ENCODE results near the gene GRK5.

GRK5 gene

GRCh38 chr10:119352807-119353206 is 145.4 kb downstream of the GRK5 start:
- no peak overlapping the region for H3K4me3 ChIP-seq (ENCODE audit: low read depth, low read length)
- no peak overlapping the region for H3K27ac ChIP-seq (ENCODE audit: low read depth, low read length)
- peaks cover 22% of the 10 kb centered on the region for H3K9me3 ChIP-seq (ENCODE audit: control insufficient read depth, insufficient read depth, low read length)
- H3K27me3 ChIP-seq (ENCODE audit: control insufficient read depth, insufficient read depth, low read length) = no peaks in the 10 kb centered on the region
- H3K4me1 ChIP-seq (ENCODE audit: control insufficient read depth, insufficient read depth, low read length) = no peaks in the 10 kb centered on the region
- no peaks in the 10 kb centered on the region for H3K36me3 ChIP-seq (ENCODE audit: control insufficient read depth, insufficient read depth, low read length)
- H3K9ac ChIP-seq (ENCODE audit: low read depth, low read length) = no peak overlapping the region

DNA sequence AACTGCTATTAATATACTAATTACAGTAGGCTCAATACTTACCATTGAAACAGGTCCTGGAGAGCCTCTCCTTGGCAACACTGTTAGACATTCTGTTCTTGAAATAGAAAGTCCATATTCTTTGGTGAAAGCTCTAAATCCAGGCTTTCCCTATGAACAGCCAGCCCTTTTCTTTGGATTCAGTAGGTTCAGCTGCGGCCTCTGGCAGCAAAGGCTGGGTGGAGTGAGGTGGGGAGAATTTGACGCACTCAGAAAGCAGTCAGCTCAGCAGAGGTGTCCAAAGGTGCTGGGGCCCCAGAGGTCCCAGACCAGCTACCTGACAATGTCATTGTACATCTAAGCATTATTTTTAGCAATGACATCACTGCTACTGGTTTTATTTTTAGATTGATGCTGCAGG is 146.1 kb downstream of the GRK5 start:
- Histone ChIP-seq H3K9me3 (ENCODE audit: control insufficient read depth, insufficient read depth, low read length) (peaks cover 22% of the 10 kb centered on the region), H3K36me3 (ENCODE audit: control insufficient read depth, insufficient read depth, low read length) (no peaks in the 10 kb centered on the region), H3K4me1 (ENCODE audit: control insufficient read depth, insufficient read depth, low read length) (no peaks in the 10 kb centered on the region), H3K4me3 (ENCODE audit: low read depth, low read length) (no peak overlapping the region), H3K9ac (ENCODE audit: low read depth, low read length) (no peak overlapping the region), H3K27me3 (ENCODE audit: control insufficient read depth, insufficient read depth, low read length) (no peaks in the 10 kb centered on the region), H3K27ac (ENCODE audit: low read depth, low read length) (no peak overlapping the region)

- H3K9me3 ChIP-seq (ENCODE audit: control insufficient read depth, insufficient read depth, low read length) = peaks cover 22% of the 10 kb centered on the region
Measured at GRCh38 chr10:119355930-119356329, 148.6 kb downstream of the GRK5 start.

DNA sequence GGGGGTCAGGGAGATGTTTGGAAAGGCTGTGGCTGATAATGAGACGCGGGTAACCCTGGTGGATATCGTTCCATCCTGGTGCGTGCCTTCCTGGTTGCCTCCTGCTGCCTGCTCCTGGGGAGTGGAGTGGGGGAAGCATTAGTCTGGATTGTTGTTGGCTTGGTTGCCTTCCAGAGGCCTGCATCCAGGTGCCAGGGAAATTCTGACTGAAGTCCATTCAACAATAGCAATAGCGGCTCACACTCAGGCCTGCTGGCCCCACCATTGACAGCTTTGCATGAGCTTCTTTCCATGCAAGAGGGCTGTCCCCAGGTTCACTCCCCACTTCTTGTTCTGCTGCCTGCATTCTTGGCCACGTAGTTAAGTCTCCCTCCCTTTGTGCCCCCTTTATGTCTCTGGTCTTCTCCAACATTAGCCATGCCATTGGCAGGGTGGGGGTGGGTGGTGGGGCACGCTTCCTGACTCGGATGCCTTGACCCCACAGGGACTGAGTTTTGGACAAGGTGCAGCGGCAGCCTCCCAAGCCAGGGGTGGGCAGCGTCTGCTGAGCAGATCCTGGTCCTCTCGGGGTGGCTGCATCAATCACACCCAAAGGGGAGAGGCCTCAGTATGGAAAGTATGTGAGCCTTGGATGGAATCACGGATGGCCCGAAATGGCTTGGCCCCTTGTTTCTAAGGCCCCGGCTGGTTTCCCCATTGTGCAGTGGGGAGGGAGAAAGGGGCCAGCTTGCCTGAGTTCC is 150.2 kb downstream of the GRK5 start:
- Histone ChIP-seq H3K9ac (ENCODE audit: low read depth, low read length) (no peak overlapping the region), H3K27me3 (ENCODE audit: control insufficient read depth, insufficient read depth, low read length) (no peaks in the 10 kb centered on the region), H3K9me3 (ENCODE audit: control insufficient read depth, insufficient read depth, low read length) (peaks cover 16% of the 10 kb centered on the region; the same call in 1 of the 2 replicates), H3K36me3 (ENCODE audit: control insufficient read depth, insufficient read depth, low read length) (no peaks in the 10 kb centered on the region), H3K27ac (ENCODE audit: low read depth, low read length) (no peak overlapping the region), H3K4me1 (ENCODE audit: control insufficient read depth, insufficient read depth, low read length) (no peaks in the 10 kb centered on the region), H3K4me3 (ENCODE audit: low read depth, low read length) (no peak overlapping the region)

More at GRCh38 chr10:119355930-119356329, 148.6 kb downstream of the GRK5 start:
- no peaks in the 10 kb centered on the region for H3K36me3 ChIP-seq (ENCODE audit: control insufficient read depth, insufficient read depth, low read length)
- no peaks in the 10 kb centered on the region for H3K4me1 ChIP-seq (ENCODE audit: control insufficient read depth, insufficient read depth, low read length)
- H3K27me3 ChIP-seq (ENCODE audit: control insufficient read depth, insufficient read depth, low read length) = no peaks in the 10 kb centered on the region
- H3K9ac ChIP-seq (ENCODE audit: low read depth, low read length) = no peak overlapping the region
- no peak overlapping the region for H3K27ac ChIP-seq (ENCODE audit: low read depth, low read length)
- no peak overlapping the region for H3K4me3 ChIP-seq (ENCODE audit: low read depth, low read length)

DNA sequence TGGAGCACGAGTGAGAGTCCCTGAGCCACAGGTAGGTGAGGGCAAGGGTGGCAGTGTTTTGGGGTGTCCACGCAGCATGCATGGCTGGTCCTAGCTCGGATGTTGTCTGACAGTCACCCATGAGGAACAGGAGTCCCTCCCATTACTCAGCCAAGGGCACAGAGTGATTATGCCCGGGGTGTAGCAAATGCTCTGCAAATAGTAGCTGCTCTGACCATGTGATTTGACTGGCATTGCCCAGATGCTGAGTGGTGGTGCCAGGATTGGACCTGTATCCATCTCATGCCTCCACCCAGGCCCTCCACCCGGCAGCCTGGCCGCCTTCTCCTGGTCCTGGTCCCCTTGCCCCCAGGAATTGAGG is 150.8 kb downstream of the GRK5 start:
- no peaks in the 10 kb centered on the region for H3K27me3 ChIP-seq (ENCODE audit: control insufficient read depth, insufficient read depth, low read length)

DNA sequence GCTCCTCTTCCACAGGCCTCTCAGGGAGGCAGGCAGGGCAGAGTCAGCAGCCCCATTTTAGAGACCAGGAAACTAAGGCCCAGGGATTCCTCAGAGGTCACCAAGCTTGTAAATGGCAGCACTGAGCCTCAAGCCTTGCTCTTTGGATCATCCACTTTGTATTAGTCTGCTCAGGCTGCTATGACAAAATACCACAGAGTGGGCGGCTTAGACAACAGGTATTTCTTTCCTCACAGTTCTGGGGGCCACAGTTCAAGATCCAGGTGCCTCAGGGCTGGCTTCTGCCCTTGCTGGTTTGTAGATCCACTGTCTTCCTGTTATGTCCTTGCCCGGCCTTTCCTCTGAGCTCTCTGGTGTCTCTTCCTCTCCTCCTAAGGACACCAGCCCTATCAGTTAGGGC is 151.2 kb downstream of the GRK5 start:
- no peaks in the 10 kb centered on the region for H3K4me1 ChIP-seq (ENCODE audit: control insufficient read depth, insufficient read depth, low read length)
- H3K36me3 ChIP-seq (ENCODE audit: control insufficient read depth, insufficient read depth, low read length) = no peaks in the 10 kb centered on the region
- H3K9ac ChIP-seq (ENCODE audit: low read depth, low read length) = no peak overlapping the region
- no peaks in the 10 kb centered on the region for H3K27me3 ChIP-seq (ENCODE audit: control insufficient read depth, insufficient read depth, low read length)
- peaks cover 15% of the 10 kb centered on the region; the same call in 1 of the 2 replicates for H3K9me3 ChIP-seq (ENCODE audit: control insufficient read depth, insufficient read depth, low read length)
- H3K27ac ChIP-seq (ENCODE audit: low read depth, low read length) = no peak overlapping the region
- no peak overlapping the region for H3K4me3 ChIP-seq (ENCODE audit: low read depth, low read length)

More for the DNA sequence above, 150.8 kb downstream of the GRK5 start:
- Histone ChIP-seq H3K9me3 (ENCODE audit: control insufficient read depth, insufficient read depth, low read length) (peaks cover 16% of the 10 kb centered on the region; the same call in 1 of the 2 replicates), H3K36me3 (ENCODE audit: control insufficient read depth, insufficient read depth, low read length) (no peaks in the 10 kb centered on the region), H3K4me3 (ENCODE audit: low read depth, low read length) (no peak overlapping the region), H3K4me1 (ENCODE audit: control insufficient read depth, insufficient read depth, low read length) (no peaks in the 10 kb centered on the region), H3K27ac (ENCODE audit: low read depth, low read length) (no peak overlapping the region), H3K9ac (ENCODE audit: low read depth, low read length) (no peak overlapping the region)

- H3K9me3 ChIP-seq (ENCODE audit: control insufficient read depth, insufficient read depth, low read length) = peaks cover 13% of the 10 kb centered on the region; the same call in 1 of the 2 replicates
- H3K27ac ChIP-seq (ENCODE audit: low read depth, low read length) = no peak overlapping the region
- no peaks in the 10 kb centered on the region for H3K36me3 ChIP-seq (ENCODE audit: control insufficient read depth, insufficient read depth, low read length)
- H3K4me1 ChIP-seq (ENCODE audit: control insufficient read depth, insufficient read depth, low read length) = no peaks in the 10 kb centered on the region
- H3K9ac ChIP-seq (ENCODE audit: low read depth, low read length) = no peak overlapping the region
- H3K27me3 ChIP-seq (ENCODE audit: control insufficient read depth, insufficient read depth, low read length) = no peaks in the 10 kb centered on the region
- no peak overlapping the region for H3K4me3 ChIP-seq (ENCODE audit: low read depth, low read length)
Measured at GRCh38 chr10:119359025-119359424, 151.7 kb downstream of the GRK5 start.

DNA sequence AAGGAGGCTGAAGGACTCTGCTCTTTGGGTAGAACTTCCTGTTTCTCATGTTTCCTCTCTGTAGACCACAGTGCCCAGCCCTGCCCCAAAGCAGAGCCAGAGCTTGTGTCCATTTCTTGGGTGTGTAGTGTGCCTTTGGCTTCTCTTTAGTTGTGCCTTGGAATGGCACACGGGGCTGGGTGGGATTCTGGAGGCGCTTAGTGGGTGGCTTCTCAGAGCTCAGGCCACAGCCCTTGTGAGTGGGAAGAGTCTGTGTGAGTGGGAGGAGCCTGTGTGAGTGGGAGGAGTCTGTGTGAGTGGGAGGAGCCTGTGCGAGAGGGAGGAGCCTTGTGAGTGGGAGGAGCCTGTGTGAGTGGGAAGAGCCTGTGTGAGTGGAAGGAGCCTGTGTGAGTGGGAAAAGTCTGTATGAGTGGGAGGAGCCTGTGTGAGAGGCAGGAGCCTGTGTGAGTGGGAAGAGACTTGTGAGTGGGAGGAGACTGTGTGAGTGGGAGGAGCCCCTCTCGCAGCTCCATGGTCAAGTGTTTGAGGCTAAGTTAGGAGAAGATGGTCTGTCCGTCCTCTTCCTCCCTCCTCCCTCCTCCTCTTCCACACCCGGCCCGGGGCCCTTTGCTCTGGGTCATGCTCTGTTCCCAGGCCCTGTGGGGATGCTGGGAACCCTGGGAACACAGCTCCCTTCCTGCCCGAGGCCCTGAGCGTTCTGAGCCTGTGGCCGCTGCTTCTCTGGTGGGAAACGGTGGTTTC is 153.0 kb downstream of the GRK5 start:
- Histone ChIP-seq H3K9me3 (ENCODE audit: control insufficient read depth, insufficient read depth, low read length) (peaks cover 13% of the 10 kb centered on the region; the same call in 1 of the 2 replicates), H3K36me3 (ENCODE audit: control insufficient read depth, insufficient read depth, low read length) (no peaks in the 10 kb centered on the region)

GRCh38 chr10:119361037-119361436 is 153.7 kb downstream of the GRK5 start:
- Histone ChIP-seq H3K36me3 (ENCODE audit: control insufficient read depth, insufficient read depth, low read length) (no peaks in the 10 kb centered on the region), H3K9ac (ENCODE audit: low read depth, low read length) (no peak overlapping the region), H3K27ac (ENCODE audit: low read depth, low read length) (no peak overlapping the region), H3K9me3 (ENCODE audit: control insufficient read depth, insufficient read depth, low read length) (peaks cover 12% of the 10 kb centered on the region; the same call in 1 of the 2 replicates), H3K27me3 (ENCODE audit: control insufficient read depth, insufficient read depth, low read length) (no peaks in the 10 kb centered on the region), H3K4me1 (ENCODE audit: control insufficient read depth, insufficient read depth, low read length) (no peaks in the 10 kb centered on the region), H3K4me3 (ENCODE audit: low read depth, low read length) (no peak overlapping the region)

More for the DNA sequence above, 153.0 kb downstream of the GRK5 start:
- H3K27me3 ChIP-seq (ENCODE audit: control insufficient read depth, insufficient read depth, low read length) = no peaks in the 10 kb centered on the region
- no peak overlapping the region for H3K4me3 ChIP-seq (ENCODE audit: low read depth, low read length)
- H3K9ac ChIP-seq (ENCODE audit: low read depth, low read length) = no peak overlapping the region
- H3K4me1 ChIP-seq (ENCODE audit: control insufficient read depth, insufficient read depth, low read length) = no peaks in the 10 kb centered on the region
- no peak overlapping the region for H3K27ac ChIP-seq (ENCODE audit: low read depth, low read length)

DNA sequence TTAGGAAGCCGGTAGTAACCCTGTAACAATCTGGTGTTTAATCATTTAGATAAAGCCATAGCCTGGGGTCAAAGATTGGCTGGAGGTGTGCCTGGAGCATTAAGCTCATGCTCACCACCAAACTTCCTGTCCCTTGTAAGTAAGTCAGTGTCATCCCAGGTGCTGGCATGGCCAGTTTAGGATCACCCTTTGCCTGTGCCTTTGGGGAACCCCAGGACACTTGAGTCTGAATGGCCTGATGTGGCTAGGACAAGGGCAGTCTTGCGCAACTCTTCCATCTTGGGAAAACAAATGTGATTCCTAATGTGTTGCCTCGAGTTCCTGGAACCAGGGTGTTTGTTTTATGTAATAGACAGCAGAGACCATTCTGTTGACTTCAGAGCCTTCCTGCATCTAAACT is 154.8 kb downstream of the GRK5 start:
- no peaks in the 10 kb centered on the region for H3K4me1 ChIP-seq (ENCODE audit: control insufficient read depth, insufficient read depth, low read length)
- H3K4me3 ChIP-seq (ENCODE audit: low read depth, low read length) = no peak overlapping the region
- H3K27ac ChIP-seq (ENCODE audit: low read depth, low read length) = no peak overlapping the region
- H3K9me3 ChIP-seq (ENCODE audit: control insufficient read depth, insufficient read depth, low read length) = 0 out of 2 replicates have a peak, but pooled peaks cover under 1% of the 10 kb centered on the region
- no peak overlapping the region for H3K9ac ChIP-seq (ENCODE audit: low read depth, low read length)
- H3K36me3 ChIP-seq (ENCODE audit: control insufficient read depth, insufficient read depth, low read length) = no peaks in the 10 kb centered on the region
- no peaks in the 10 kb centered on the region for H3K27me3 ChIP-seq (ENCODE audit: control insufficient read depth, insufficient read depth, low read length)
